Iris pigment epithelial cell (primary cell): Measurements from ENCODE around the gene RTTN.

Experiments used
- DNase-seq: peaks from one replicate; pipeline ENCODE4 v3.0.0-alpha.2; 2011; ENCODE audit warnings: low read depth

RTTN gene

DNA sequence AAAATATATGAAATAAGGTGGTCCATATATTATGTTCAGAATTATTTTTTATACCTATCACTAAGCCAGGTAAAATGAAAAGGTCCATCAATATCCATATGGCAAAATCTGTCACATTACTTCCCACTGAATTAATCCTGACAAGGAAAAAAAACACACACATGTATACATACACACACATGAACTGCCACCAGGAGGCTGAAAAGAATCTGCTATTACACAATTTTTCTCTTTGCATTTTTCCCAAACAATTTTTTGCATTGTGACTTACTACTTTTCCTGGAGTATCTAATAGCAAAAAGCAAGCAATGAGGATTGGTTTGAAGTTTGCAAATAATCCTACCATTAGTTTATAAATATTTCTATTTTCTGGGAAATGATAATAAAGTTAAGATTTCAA is 129.6 kb downstream of the RTTN start:
- peak; percentile 14 for DNase-seq

GRCh38 chr18:70074116-70074515 is 131.4 kb downstream of the RTTN start:
- peak; percentile 39 for DNase-seq

DNA sequence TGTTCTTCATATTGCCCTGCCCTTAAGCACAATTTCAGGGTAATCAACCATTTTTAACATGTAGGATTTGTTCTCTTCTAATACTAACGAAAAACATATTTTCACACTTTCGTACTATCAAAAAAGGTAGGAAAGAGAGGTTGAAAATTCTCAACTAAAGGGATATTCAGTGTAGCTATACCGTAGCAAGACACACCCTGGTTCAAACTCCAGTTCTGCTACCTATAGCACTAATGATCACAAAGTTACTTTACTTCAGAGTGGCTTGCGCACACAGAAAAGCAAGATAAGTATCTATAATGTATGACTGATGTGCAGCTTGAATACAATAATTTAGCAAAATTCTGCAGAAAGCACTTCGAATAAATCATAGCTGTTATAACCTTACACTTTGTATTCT is 132.1 kb downstream of the RTTN start:
- DNase-seq: no peak

GRCh38 chr18:70072678-70073077 is 132.8 kb downstream of the RTTN start:
- peak; percentile 41 for DNase-seq

DNA sequence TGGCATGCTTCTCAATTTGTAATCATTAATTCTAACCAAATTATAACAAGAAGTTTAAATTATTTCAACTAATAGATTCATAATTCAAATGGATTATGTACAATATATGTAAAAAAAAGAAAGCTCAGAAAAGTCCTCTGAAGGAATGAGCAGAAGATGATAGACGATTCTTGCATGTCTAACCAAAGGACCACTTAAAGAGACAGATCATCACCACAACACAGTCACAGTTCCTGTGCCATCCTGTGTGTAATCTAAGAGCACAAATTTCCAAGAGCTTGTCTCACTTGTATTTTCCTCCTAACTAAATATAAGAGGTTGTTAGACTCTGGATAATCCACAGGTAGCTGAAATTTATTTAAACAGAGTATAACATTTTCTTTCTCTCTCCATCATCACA is 135.5 kb downstream of the RTTN start:
- DNase-seq: no peak

DNA sequence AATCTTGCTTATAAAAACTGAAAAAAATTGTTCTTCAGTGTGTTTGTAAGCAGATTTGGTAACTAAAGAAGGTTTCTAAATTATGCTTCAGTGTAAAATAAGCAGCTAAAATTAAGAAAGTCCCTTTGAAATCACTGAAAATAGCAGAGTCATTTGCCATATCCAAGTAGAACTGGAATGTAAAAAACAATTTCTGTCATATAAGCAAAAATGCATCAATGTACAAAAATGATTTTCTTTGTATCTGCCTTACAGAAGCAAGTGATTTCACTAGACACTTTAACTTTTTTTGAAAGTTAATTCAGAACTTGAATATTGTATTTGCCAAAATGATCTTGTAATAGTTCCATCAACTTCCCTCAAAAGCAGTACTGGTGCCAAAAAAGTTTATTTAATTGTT is 136.1 kb downstream of the RTTN start:
- DNase-seq: no peak

GRCh38 chr18:70068981-70069380 is 136.5 kb downstream of the RTTN start:
- DNase-seq: no peak

DNA sequence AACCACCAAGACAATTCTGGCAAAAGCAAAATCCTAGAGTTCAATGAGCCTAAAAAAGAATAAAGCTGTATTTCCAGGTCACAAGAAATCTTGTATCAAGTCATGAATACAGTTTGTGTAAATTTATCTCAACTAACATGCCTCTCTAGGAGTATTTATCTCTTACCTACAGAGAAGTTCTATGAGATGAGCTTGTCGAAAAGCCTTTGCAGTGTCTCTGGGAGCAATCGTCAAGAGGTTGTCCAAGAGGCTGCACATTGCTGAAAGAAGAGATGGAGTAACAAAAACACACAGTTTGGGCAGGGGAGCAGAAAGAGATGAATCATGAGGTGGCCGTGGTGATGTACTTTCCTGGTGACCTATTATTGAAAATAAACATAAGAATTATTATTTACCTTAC is 145.8 kb downstream of the RTTN start:
- DNase-seq: no peak

DNA sequence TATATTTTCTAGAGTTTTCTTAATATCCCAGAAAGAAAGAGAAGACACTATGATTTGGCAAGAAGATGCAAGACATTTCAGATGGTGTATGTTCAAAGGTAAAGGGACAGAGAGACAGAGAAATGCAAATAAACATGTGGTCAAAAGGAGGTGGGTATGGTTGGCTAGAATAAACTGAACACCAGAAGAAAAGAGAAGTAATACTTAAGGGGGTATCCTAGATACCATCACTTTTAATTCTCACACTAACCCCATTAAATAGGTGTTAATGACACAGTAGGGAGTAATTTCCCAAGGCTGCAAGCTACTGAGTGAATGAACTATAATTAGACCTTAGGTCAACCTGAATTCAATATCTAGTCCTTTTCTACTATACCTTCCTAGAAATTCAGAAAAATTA is 146.6 kb downstream of the RTTN start:
- DNase-seq: no peak

DNA sequence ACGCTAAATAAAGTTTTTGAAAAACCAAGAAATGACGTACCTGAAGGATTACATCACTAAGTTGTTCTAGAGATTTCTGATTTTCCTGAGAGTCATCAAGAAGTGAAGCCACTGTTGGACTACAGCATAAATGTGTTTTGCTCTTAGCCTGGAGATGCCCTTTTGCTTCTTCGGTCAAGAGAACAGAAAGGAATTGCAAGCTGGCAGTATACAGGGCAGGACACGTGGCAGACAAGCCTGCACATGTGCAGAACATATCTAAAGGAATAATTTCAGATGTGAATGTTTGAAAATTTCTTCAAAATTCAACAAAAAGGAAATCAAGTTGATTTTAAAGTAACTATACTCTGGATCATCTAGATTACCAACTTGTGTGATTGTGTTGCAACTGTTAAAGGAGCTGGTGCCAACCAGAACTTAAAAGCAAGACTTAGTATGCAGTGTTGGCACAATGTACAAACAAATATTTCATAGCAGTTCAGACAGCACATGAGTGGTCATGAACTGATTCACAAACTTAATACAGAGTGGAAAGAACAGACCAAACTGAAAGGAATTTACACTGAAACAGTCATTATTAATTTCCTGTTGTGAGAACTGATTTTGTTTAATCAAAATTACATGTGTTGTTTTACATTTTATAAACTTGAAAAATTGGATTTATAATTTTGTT is 157.4 kb downstream of the RTTN start:
- peak; percentile 68 for DNase-seq

GRCh38 chr18:70046796-70047195 is 158.7 kb downstream of the RTTN start:
- DNase-seq: no peak

DNA sequence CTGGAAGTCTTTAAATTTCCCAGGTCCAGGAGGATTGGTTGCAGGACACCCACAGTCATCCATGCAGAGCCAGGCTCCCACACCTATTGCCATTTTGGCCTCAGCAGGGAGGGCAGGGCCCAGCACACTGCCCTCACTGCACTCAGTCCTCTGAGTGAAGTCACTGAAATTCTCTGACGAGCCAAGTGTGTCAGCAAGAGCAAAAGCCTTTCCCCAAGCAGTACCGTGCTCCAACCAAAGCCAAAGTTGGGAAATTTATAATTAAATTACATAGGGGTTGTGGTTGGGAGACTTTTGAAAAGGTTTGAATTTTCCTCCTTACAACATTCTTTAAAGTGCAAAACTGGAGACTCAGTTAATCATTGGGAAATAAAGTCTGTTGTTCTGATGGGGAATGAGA is 159.3 kb downstream of the RTTN start:
- peak; percentile 62 for DNase-seq

GRCh38 chr18:70044632-70045031 is 160.9 kb downstream of the RTTN start:
- peak; percentile 99 for DNase-seq

DNA sequence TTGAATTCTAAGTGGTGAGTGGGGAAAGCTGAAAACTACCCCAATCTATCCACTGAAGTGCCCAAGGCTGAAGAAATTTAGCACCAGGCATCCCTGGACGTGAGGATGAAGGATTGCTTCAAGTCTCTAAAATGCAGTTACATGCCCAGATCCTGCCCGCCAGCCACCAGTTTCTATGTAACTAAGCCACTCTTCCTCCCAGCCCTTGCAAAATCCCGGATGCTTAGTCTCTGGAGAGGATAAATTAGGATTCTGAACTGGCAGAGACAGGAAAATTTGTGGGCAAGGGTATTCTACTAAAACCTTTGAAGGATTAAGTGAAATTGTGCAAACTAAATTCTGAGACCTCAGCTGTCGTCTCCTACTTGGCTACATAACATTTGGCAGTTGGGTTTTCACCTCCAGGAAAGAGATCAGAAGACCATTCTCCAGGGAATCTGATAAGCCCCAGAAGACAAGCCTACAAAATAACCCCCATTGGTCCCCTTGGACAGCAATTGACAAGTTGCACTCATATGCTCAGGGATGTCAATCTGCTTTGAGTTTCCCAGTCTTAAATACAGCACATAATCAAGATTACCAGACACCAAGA is 163.9 kb downstream of the RTTN start:
- DNase-seq: no peak

DNA sequence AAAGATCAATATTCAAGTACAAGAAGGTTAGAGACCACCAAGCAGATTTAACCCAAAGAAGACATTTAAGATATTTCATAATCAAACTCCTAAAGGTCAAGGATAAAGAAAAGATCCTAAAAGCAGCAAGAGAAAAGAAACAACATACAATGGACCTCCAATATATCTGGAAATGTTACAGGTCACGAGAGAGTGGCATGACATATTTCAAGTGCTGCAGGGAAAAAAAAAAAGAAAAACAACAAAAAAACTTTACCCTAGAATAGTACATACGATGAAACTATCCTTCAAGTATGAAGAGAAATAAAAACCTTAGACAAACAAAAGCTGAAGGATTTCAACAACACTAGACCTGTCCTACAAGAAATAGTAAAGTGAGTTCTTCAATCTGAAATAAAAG is 166.3 kb downstream of the RTTN start:
- DNase-seq: no peak

DNA sequence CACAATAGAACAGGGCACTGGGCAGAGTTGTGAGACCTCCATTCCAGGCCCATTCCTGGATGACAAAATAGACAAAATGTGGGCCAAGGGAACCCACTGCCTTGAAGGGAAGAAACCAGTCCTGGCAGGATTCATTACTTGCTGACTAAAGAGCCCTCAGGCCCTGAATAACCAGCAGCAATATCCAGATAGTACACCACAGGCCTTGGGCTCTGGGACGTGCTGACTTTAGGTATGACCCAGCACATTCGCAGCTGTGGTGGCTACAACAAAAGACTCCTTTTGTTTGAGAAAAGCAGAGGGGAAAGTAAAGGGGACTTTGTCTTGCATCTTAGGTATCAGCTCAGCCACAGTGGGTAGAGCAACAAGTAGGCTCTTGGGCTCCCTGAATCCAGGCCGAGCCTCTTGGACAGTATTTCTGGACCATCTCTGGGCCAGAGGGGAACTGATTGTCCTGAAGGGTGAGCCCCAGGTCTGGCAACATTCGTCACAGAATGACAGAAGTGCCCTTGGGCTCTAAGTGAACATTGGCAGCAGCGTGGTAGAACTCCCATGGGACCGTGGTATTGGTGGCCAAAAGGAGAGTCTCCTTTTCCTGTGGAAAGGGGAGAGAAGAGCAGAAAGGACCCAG is 167.9 kb downstream of the RTTN start:
- no peak for DNase-seq

GRCh38 chr18:70036771-70037347 is 168.6 kb downstream of the RTTN start:
- DNase-seq: no peak

DNA sequence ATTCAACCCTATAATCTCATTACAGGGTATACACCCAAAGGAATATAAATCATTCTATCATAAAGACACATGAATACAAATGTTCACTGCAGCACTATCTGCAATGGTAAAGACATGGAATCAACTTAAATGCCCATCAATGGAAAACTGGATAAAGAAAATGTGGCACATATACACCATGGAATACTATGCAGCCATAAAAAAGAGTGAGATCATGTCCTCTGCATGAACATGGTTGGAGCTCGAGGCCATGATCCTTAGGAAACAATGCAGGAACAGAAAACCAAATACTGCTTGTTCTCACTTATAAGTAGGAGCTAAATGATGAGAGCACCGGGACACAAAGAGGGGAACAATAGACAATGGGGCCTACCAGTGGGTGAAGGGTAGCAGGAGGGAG is 169.3 kb downstream of the RTTN start:
- no peak for DNase-seq

DNA sequence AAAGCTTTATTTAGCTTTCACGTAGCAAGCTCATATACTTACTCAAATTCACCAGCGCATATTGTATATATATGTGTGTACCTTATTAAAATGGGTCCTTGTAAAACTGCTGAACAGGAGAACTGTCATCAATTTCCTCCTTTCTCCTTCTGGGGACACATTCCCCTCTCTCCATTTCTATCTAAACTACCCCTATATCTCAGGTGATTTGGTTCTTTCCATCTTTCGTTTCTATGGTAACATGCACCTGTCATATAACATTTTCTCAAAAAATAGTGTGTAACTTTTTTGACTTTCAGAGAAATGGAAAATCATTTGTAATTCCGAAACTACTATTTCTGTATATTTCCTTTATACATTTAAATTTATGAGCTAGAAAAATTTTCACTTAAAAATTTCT is 174.3 kb downstream of the RTTN start:
- no peak for DNase-seq

GRCh38 chr18:70030728-70031127 is 174.8 kb downstream of the RTTN start:
- no peak for DNase-seq

DNA sequence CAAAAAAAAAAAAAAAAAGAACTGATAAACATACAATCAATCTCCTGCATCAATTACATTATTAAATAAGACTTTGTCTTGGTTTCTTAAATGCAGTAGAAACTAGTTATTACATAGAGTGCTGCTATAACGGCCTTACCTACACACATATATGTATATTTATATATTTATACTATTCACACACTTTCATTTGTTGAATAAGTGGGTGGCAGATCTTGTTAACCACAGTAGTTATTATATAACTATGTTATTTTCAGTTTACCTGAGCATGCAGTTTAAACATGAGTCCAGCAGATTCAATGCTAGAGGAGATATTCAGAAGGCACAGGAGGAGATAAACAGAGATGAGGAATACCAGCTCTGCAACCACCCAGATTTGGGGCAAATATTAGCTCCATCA is 176.3 kb downstream of the RTTN start:
- no peak for DNase-seq

- DNase-seq: no peak
Observed at GRCh38 chr18:70028734-70029133, 176.8 kb downstream of the RTTN start.

DNA sequence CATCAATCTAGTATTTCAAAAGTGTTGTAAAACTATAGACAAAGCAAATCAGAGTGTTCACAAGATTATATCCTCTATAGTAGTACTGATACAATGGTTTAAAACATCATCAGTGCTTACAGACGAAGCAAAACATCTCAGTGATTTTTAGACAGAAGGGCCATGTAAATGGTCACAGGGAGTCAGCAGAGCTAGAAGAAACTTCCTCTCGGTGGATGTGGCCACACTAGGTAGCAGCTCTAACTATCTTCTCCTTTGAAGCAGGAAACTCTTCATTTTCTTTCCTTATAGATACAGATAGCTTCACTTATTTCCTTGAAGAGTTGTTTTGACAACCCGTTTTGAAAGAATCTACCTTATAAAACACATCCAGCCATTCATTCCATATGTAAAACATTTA is 177.4 kb downstream of the RTTN start:
- DNase-seq: no peak
